Measurements from ENCODE around the gene TIAM2.

The TIAM2 gene

DNA sequence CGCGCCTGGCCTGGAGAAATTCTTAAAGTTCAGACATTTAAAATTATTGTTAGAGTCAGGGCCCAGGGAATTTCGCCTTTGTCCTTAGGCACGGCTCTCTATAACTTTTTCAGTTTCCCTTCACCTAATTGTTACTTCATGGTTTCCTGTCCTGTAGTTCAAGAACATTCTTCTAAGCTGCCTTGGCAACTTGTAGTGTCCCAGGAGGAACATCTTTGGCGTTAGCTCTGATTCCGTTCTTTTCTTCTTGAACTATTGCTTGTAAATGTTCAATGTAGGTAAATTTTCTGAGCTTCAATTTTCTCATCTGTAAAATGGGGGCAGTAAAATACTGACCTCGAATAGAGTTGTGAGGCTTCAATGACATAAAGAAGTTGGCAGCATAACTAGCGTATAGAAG lies 41.8 kb downstream of the TIAM2 start:
- H3K27me3 ChIP-seq (replicated peaks; ENCODE audit: control insufficient read depth, insufficient read depth, low read length), result no peaks in the 10 kb centered on the region
- H3K36me3 ChIP-seq (ENCODE audit: control insufficient read depth, insufficient read depth, low read length), result no peaks in the 10 kb centered on the region
- H3K4me3 ChIP-seq (replicated peaks; ENCODE audit: low read depth, low read length), result no peak overlapping the region
- DNase-seq (ENCODE audit: extremely low read depth, insufficient read length), result no peak
- TF ChIP-seq, protein P1, sequence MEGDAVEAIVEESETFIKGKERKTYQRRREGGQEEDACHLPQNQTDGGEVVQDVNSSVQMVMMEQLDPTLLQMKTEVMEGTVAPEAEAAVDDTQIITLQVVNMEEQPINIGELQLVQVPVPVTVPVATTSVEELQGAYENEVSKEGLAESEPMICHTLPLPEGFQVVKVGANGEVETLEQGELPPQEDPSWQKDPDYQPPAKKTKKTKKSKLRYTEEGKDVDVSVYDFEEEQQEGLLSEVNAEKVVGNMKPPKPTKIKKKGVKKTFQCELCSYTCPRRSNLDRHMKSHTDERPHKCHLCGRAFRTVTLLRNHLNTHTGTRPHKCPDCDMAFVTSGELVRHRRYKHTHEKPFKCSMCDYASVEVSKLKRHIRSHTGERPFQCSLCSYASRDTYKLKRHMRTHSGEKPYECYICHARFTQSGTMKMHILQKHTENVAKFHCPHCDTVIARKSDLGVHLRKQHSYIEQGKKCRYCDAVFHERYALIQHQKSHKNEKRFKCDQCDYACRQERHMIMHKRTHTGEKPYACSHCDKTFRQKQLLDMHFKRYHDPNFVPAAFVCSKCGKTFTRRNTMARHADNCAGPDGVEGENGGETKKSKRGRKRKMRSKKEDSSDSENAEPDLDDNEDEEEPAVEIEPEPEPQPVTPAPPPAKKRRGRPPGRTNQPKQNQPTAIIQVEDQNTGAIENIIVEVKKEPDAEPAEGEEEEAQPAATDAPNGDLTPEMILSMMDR (IDR thresholded peaks at IDR 0.05; ENCODE audit: insufficient read depth, low read length, poor library complexity, severe bottlenecking), result no peak

DNA sequence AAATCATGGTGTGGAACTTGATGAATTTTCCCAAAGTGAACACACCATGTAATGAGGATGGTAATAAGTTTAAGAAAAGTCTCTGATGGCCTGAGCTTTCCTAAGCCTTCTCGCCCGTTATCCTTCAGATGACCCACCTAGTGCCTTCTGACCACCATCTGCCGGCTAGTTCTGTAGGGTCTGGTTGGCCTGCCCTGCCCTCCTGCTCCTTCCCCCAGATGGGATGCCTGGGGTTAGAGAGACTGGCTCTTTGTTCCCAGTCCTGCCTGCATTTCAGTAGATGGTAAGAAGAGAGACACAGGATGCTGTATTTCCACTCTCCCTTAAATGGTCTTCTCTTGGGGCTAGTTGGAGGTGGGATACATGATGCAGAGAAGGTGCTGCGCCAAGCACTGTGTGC lies 43.0 kb downstream of the TIAM2 start:
- TF ChIP-seq, protein P1 (IDR thresholded peaks at IDR 0.05; ENCODE audit: insufficient read depth, low read length, poor library complexity, severe bottlenecking), result no peak
- Histone ChIP-seq H3K27me3 (replicated peaks; ENCODE audit: control insufficient read depth, insufficient read depth, low read length) (no peaks in the 10 kb centered on the region), H3K4me3 (replicated peaks; ENCODE audit: low read depth, low read length) (no peak overlapping the region), H3K36me3 (ENCODE audit: control insufficient read depth, insufficient read depth, low read length) (no peaks in the 10 kb centered on the region)
- DNase-seq (ENCODE audit: extremely low read depth, insufficient read length), result no peak

DNA sequence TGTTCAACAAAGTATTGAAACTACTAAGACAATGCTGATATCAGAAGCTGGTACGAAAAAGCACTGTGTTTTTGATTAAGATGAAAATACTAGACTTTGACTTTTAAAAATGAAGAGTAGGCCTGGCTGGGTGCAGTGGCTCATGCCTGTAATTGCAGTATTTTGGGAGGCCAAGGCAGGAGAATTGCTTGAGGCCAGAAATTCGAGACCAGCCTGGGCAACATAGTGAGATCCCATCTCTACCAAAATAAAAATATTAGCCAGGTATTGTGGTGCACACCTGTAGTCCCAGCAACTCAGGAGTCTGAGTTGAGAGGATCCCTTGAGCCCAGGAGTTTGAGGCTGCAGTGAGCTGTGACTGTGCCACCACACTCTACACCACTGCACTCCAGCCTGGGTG lies 43.4 kb downstream of the TIAM2 start:
- no peak for DNase-seq (ENCODE audit: extremely low read depth, insufficient read length)
- TF ChIP-seq, protein P1 (IDR thresholded peaks at IDR 0.05; ENCODE audit: insufficient read depth, low read length, poor library complexity, severe bottlenecking), result no peak
- Histone ChIP-seq H3K36me3 (ENCODE audit: control insufficient read depth, insufficient read depth, low read length) (no peaks in the 10 kb centered on the region), H3K4me3 (replicated peaks; ENCODE audit: low read depth, low read length) (no peak overlapping the region), H3K27me3 (replicated peaks; ENCODE audit: control insufficient read depth, insufficient read depth, low read length) (no peaks in the 10 kb centered on the region)

DNA sequence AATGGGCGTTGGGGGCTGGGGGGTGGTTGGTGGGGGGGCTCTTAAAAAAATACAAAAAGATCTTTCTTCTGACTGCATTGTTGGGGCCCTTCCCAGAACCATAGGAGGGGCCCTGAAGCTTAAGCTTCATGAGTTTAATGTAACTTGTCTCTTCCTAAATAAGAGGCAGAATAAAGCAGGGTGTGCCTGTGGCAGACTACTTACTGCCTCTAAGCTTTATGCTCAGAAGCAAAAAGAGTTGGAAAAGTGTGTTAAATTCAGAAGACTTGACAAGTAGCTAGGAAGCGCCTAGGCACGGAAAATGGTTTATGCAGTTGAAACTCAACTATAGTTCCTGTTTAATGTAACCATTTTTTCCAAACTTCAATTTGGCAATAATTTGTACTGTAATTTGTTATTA lies 44.5 kb downstream of the TIAM2 start:
- Histone ChIP-seq H3K4me3 (replicated peaks; ENCODE audit: low read depth, low read length) (no peak overlapping the region), H3K36me3 (ENCODE audit: control insufficient read depth, insufficient read depth, low read length) (no peaks in the 10 kb centered on the region), H3K27me3 (replicated peaks; ENCODE audit: control insufficient read depth, insufficient read depth, low read length) (no peaks in the 10 kb centered on the region)
- DNase-seq (ENCODE audit: extremely low read depth, insufficient read length), result no peak
- TF ChIP-seq, protein P1 (IDR thresholded peaks at IDR 0.05; ENCODE audit: insufficient read depth, low read length, poor library complexity, severe bottlenecking), result no peak

GRCh38 chr6:155040154-155040553 lies 45.0 kb downstream of the TIAM2 start:
- TF ChIP-seq, protein P1 (IDR thresholded peaks at IDR 0.05; ENCODE audit: insufficient read depth, low read length, poor library complexity, severe bottlenecking), result no peak
- no peak for DNase-seq (ENCODE audit: extremely low read depth, insufficient read length)
- no peaks in the 10 kb centered on the region for H3K36me3 ChIP-seq (ENCODE audit: control insufficient read depth, insufficient read depth, low read length)
- H3K4me3 ChIP-seq (replicated peaks; ENCODE audit: low read depth, low read length), result no peak overlapping the region
- H3K27me3 ChIP-seq (replicated peaks; ENCODE audit: control insufficient read depth, insufficient read depth, low read length), result no peaks in the 10 kb centered on the region

Measured in GM06990 (cell line).